ENCODE data around the gene P2RX3.

GRCh38 chr11:57307666-57308270 is 30.4 kb upstream of the P2RX3 start:
- TF ChIP-seq, protein P1, sequence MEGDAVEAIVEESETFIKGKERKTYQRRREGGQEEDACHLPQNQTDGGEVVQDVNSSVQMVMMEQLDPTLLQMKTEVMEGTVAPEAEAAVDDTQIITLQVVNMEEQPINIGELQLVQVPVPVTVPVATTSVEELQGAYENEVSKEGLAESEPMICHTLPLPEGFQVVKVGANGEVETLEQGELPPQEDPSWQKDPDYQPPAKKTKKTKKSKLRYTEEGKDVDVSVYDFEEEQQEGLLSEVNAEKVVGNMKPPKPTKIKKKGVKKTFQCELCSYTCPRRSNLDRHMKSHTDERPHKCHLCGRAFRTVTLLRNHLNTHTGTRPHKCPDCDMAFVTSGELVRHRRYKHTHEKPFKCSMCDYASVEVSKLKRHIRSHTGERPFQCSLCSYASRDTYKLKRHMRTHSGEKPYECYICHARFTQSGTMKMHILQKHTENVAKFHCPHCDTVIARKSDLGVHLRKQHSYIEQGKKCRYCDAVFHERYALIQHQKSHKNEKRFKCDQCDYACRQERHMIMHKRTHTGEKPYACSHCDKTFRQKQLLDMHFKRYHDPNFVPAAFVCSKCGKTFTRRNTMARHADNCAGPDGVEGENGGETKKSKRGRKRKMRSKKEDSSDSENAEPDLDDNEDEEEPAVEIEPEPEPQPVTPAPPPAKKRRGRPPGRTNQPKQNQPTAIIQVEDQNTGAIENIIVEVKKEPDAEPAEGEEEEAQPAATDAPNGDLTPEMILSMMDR (conservative IDR thresholded peaks at IDR 0.05; ENCODE audit: low read length), result no peak
- no peak for TF ChIP-seq EZH2phosphoT487 (IDR thresholded peaks at IDR 0.05; ENCODE audit: borderline replicate concordance, low read depth, low read length)
